Ovary (tissue), 3 donors: ENCODE data around the gene TACR3.

Experiments used
- EP300 ChIP-seq: sonication (generic); formaldehyde crosslinking; IDR thresholded peaks from one replicate; pipeline ENCODE4 v1.6.1; 2017; ENCODE audit warnings: antibody characterized with exemption
- POLR2A ChIP-seq: fragments of 450-650 bp; IDR thresholded peaks from one replicate; pipeline ENCODE4 v1.6.1; 2017; ENCODE audit warnings: antibody characterized with exemption, mild to moderate bottlenecking, moderate library complexity
- TF ChIP-seq, protein P1 (sequence below), 3 donors: fragments of 450-650 bp in 2 of 3; fragments of 200-600 bp in 1 of 3; IDR thresholded peaks; one replicate each; pipeline versions ENCODE4 v1.5.1 to v1.8.0; 2016 to 2022; ENCODE audit warnings: antibody characterized with exemption in 3 of 3, mild to moderate bottlenecking in 1 of 3
- donor health status: DM: no; HTN: no; CAD: no.

DNA sequence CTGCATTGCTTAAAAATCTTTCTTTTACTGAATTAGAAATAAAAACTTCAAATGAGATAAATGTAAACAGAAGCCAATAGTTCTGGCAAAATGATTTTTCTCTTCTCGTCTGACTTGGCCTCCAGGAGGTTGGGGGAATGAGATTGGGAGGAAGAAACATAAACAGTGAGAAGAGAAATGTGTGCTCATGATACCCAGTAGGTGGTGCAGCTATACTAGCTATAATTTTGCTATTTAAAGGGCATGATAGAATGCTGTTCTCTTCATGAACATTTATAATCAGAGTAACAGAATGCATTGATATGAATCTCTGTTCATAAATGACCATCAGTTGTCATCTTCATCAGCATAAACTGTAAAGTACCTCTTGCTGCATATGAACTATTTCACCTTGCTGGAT lies 85.5 kb downstream of the TACR3 start:
- no peak for TF ChIP-seq POLR2A
- TF ChIP-seq EP300, result no peak
- TF ChIP-seq, protein P1, sequence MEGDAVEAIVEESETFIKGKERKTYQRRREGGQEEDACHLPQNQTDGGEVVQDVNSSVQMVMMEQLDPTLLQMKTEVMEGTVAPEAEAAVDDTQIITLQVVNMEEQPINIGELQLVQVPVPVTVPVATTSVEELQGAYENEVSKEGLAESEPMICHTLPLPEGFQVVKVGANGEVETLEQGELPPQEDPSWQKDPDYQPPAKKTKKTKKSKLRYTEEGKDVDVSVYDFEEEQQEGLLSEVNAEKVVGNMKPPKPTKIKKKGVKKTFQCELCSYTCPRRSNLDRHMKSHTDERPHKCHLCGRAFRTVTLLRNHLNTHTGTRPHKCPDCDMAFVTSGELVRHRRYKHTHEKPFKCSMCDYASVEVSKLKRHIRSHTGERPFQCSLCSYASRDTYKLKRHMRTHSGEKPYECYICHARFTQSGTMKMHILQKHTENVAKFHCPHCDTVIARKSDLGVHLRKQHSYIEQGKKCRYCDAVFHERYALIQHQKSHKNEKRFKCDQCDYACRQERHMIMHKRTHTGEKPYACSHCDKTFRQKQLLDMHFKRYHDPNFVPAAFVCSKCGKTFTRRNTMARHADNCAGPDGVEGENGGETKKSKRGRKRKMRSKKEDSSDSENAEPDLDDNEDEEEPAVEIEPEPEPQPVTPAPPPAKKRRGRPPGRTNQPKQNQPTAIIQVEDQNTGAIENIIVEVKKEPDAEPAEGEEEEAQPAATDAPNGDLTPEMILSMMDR (IDR thresholded peaks at IDR 0.05), result no peak
